A549 (cell line): ENCODE results near the gene RUFY1. TPM values are rescaled to one million over a fixed set of nuclear protein-coding genes. Genes with fewer than 3 reads are reported as not detected.
A peak's percentile ranks its signal among the peaks of the same experiment; 100 is the strongest.

Source experiments
- ATAC-seq, 2 experiments: fragments of 200-7000 bp in 1 of 2; fragments of >200 bp in 1 of 2; cut with Nextera tagmentation in 1 of 2; cut with Tn5 transposase in 1 of 2; 3 replicates each; pipeline versions ENCODE4 v1.8.0 to v1.9.1; 2018 to 2020; ENCODE audit warnings: mild to moderate bottlenecking in 1 of 2, moderate library complexity in 1 of 2
- CTCF ChIA-PET: fragments of 300-600 bp; sonication (Branson Sonifier 250); formaldehyde crosslinking; extraction: SDS; loops from one replicate; lab custom pipeline; 2021; ENCODE audit warnings: antibody characterized with exemption, inconsistent platforms; lab: Yijun Ruan, JAX
- POLR2A ChIA-PET: fragments of 350-600 bp; formaldehyde crosslinking; extraction: SDS; loops from one replicate; lab custom pipeline; 2021; ENCODE audit warnings: antibody characterized with exemption, inconsistent platforms; lab: Yijun Ruan, JAX
- DNase-seq, 2 experiments: peaks; one replicate each; pipeline versions ENCODE4 v3.0.0 to v3.0.0-alpha.2; 2011 to 2016; ENCODE audit warnings: low read depth in 1 of 2, low spot score in 1 of 2
- FAIRE-seq: peaks from 2 replicates; lab custom pipeline; 2011; peaks lifted over from hg19 to GRCh38; lab: Jason Lieb, UNC
- H3K27ac ChIP-seq, 2 experiments: fragments of >200 bp; sonication (Bioruptor Twin); formaldehyde crosslinking; 3 replicates each; pipeline ENCODE4 v1.5.1; 2016 to 2017
- H3K4me1 ChIP-seq: fragments of >200 bp; sonication (Bioruptor Twin); formaldehyde crosslinking; 3 replicates; pipeline ENCODE4 v1.6.1; 2016
- H3K4me2 ChIP-seq: fragments of >200 bp; sonication (Bioruptor Twin); formaldehyde crosslinking; 3 replicates; pipeline ENCODE4 v1.6.1; 2016
- H3K4me3 ChIP-seq: fragments of >200 bp; sonication (Bioruptor Twin); formaldehyde crosslinking; 3 replicates; pipeline ENCODE4 v1.5.1; 2016
- H3K9me3 ChIP-seq: fragments of >200 bp; sonication (Bioruptor Twin); formaldehyde crosslinking; 3 replicates; pipeline ENCODE4 v1.6.1; 2016
- ATOH8 ChIP-seq: fragments of 250-450 bp; sonication (Bioruptor Pico); IDR thresholded peaks from 2 replicates; pipeline ENCODE4 v1.5.0; 2020; ENCODE audit warnings: low read depth, mild to moderate bottlenecking, moderate library complexity
- BCL3 ChIP-seq: fragments of >200 bp; sonication (Bioruptor Twin); formaldehyde crosslinking; IDR thresholded peaks from 3 replicates; pipeline ENCODE4 v1.6.1; 2016
- BHLHE40 ChIP-seq: IDR thresholded peaks from 2 replicates; pipeline ENCODE4 v1.6.1; 2012; ENCODE audit warnings: low read depth, low read length, inconsistent platforms
- CBX2 ChIP-seq: fragments of 200-600 bp; sonication (generic); IDR thresholded peaks from 2 replicates; pipeline ENCODE4 v1.6.1; 2016; ENCODE audit warnings: low read depth, mild to moderate bottlenecking, borderline replicate concordance
- CBX8 ChIP-seq: fragments of 200-600 bp; sonication (generic); IDR thresholded peaks from 2 replicates; pipeline ENCODE4 v1.6.1; 2016
- CHD4 ChIP-seq: fragments of 200-600 bp; sonication (generic); IDR thresholded peaks from 2 replicates; pipeline ENCODE4 v1.6.1; 2016; ENCODE audit warnings: antibody characterized with exemption, mild to moderate bottlenecking, borderline replicate concordance
- CTCF ChIP-seq: fragments of >200 bp; sonication (Bioruptor Twin); formaldehyde crosslinking; IDR thresholded peaks from 3 replicates; pipeline ENCODE4 v1.5.1; 2016
- EHMT2 ChIP-seq: fragments of 200-600 bp; sonication (generic); IDR thresholded peaks from 2 replicates; pipeline ENCODE4 v1.6.1; 2016; ENCODE audit warnings: antibody characterized with exemption, low read depth, mild to moderate bottlenecking, moderate library complexity
- ELK1 ChIP-seq: fragments of 150-350 bp; IDR thresholded peaks from 2 replicates; pipeline ENCODE4 v1.6.1; 2014; ENCODE audit warnings: low read depth, mild to moderate bottlenecking, low read length
- FOXS1 ChIP-seq: fragments of 250-450 bp; sonication (Bioruptor Pico); IDR thresholded peaks from 2 replicates; pipeline ENCODE4 v1.5.0; 2020; ENCODE audit warnings: mild to moderate bottlenecking, moderate library complexity
- GATA3 ChIP-seq: IDR thresholded peaks from 2 replicates; pipeline ENCODE4 v1.6.1; 2012; ENCODE audit warnings: borderline replicate concordance
- HDAC2 ChIP-seq: fragments of 200-600 bp; sonication (generic); IDR thresholded peaks from 2 replicates; pipeline ENCODE4 v1.6.1; 2016
- HES2 ChIP-seq: fragments of >200 bp; sonication (Bioruptor Twin); formaldehyde crosslinking; IDR thresholded peaks from 2 replicates; pipeline ENCODE4 v1.6.1; 2016
- HOXA7 ChIP-seq: fragments of 250-450 bp; sonication (Bioruptor Pico); IDR thresholded peaks from 2 replicates; pipeline ENCODE4 v1.5.0; 2020; ENCODE audit warnings: mild to moderate bottlenecking, moderate library complexity
- HOXB13 ChIP-seq: fragments of 250-450 bp; sonication (Bioruptor Pico); IDR thresholded peaks from 2 replicates; pipeline ENCODE4 v1.5.0; 2020; ENCODE audit warnings: low read depth, mild to moderate bottlenecking, moderate library complexity
- HOXB5 ChIP-seq: fragments of 250-450 bp; sonication (Bioruptor Pico); IDR thresholded peaks from 2 replicates; pipeline ENCODE4 v1.5.0; 2020; ENCODE audit warnings: mild to moderate bottlenecking, moderate library complexity
- JUN ChIP-seq, 2 experiments: fragments of >200 bp; sonication (Bioruptor Twin); formaldehyde crosslinking; IDR thresholded peaks; 2 replicates in 1 of 2; 3 replicates in 1 of 2; pipeline ENCODE4 v1.6.1; 2016 to 2017
- JUNB ChIP-seq: fragments of >200 bp; sonication (Bioruptor Twin); formaldehyde crosslinking; IDR thresholded peaks from 2 replicates; pipeline ENCODE4 v1.6.1; 2016
- MAFK ChIP-seq: fragments of 450-650 bp; IDR thresholded peaks from 2 replicates; pipeline ENCODE4 v1.6.1; 2014; ENCODE audit not compliant: partially characterized antibody
- MAX ChIP-seq: IDR thresholded peaks from 2 replicates; pipeline ENCODE4 v1.6.1; 2012
- MAZ ChIP-seq: fragments of 150-350 bp; IDR thresholded peaks from 2 replicates; pipeline ENCODE4 v1.6.1; 2014; ENCODE audit warnings: antibody characterized with exemption, low read depth, low read length, borderline replicate concordance
- NFE2L2 ChIP-seq: fragments of 150-350 bp; conservative IDR thresholded peaks from 2 replicates; pipeline ENCODE4 v1.6.1; 2014; ENCODE audit warnings: low read length
- NR3C1 ChIP-seq: fragments of >200 bp; sonication (Bioruptor Twin); formaldehyde crosslinking; IDR thresholded peaks from 3 replicates; pipeline ENCODE4 v1.6.1; 2017
- PBX3 ChIP-seq: IDR thresholded peaks from 2 replicates; pipeline ENCODE4 v1.6.1; 2012
- POLR2AphosphoS2 ChIP-seq: conservative IDR thresholded peaks from 2 replicates; pipeline ENCODE4 v1.6.1; 2012; ENCODE audit warnings: low read length, improper control_type of control experiment, inconsistent platforms
- RAD21 ChIP-seq, 2 experiments: fragments of >200 bp in 1 of 2; sonication (Bioruptor Twin) in 1 of 2; formaldehyde crosslinking in 1 of 2; IDR thresholded peaks in 1 of 2; conservative IDR thresholded peaks in 1 of 2; 2 replicates in 1 of 2; 3 replicates in 1 of 2; pipeline ENCODE4 v1.6.1; 2012 to 2018; ENCODE audit warnings: inconsistent platforms in 1 of 2
- RFX5 ChIP-seq: fragments of 450-650 bp; IDR thresholded peaks from 2 replicates; pipeline ENCODE4 v1.7.1; 2014; ENCODE audit warnings: antibody characterized with exemption, mild to moderate bottlenecking, moderate library complexity
- RNF2 ChIP-seq: fragments of 200-600 bp; sonication (generic); IDR thresholded peaks from 2 replicates; pipeline ENCODE4 v1.6.1; 2016; ENCODE audit warnings: low read depth, mild to moderate bottlenecking, antibody characterized with exemption, moderate library complexity, borderline replicate concordance
- SREBF2 ChIP-seq: fragments of 450-650 bp; IDR thresholded peaks from 2 replicates; pipeline ENCODE4 v1.6.1; 2014; ENCODE audit warnings: mild to moderate bottlenecking, moderate library complexity
- ZC3H11A ChIP-seq: fragments of 450-650 bp; IDR thresholded peaks from 2 replicates; pipeline ENCODE4 v1.6.1; 2014; ENCODE audit warnings: antibody characterized with exemption, mild to moderate bottlenecking
- ZFP36 ChIP-seq: fragments of 450-650 bp; IDR thresholded peaks from 2 replicates; pipeline ENCODE4 v1.6.1; 2014; ENCODE audit warnings: borderline replicate concordance; ENCODE audit not compliant: partially characterized antibody
- WGBS: methylation state at CpG from one replicate; pipeline ENCODE4 v1.1.6; 2017; ENCODE audit errors: missing lambda C conversion rate; 5-methylcytosine and 5-hydroxymethylcytosine counted together
- polyA plus RNA-seq, 4 experiments: library from polyadenylated mRNA; depleted of rRNA in 3 of 4; stranded (reverse); fragments of >200 nt; fragmentation: RNase III in 1 of 4; extraction: RNeasy Plus Mini Kit Qiagen cat#74134 plus additional on column Dnase treatment in 1 of 4; gene quantifications; 2 replicates in 3 of 4; 3 replicates in 1 of 4; pipeline ENCODE4 v1.2.3, GENCODE V29; 2011 to 2017

Gene RUFY1
- polyA plus RNA-seq, 2 of the 4 experiments (the other 2 are of a cell fraction) = 33.7 to 39.5 TPM

- Histone ChIP-seq H3K27ac (no peak overlapping the region), H3K4me3 (no peak overlapping the region), H3K9me3 (no peaks in the 10 kb centered on the region), H3K4me1 (no peaks in the 10 kb centered on the region), H3K4me2 (no peak overlapping the region)
- CTCF ChIA-PET = interaction anchor here (0.8 kb wide), 1 partner anchor 36 kb away, joined by 3 read pairs; no protein-coding TSS in a partner anchor
- POLR2A ChIA-PET = interaction anchor here (1.0 kb wide), 1 partner anchor 38 kb away, joined by 4 read pairs; the partner anchor contains the start of gene HNRNPH1
- ATAC-seq (peak in 1 of 2 experiments; percentile 37; a peak in 2 of 6 replicates), DNase-seq (no peak), FAIRE-seq (no peak)
- WGBS = 91% methylated on average over 9 of the region's 9 CpGs
- TF ChIP-seq HOXB13 (CRISPR knock-in tag) (no peak), NR3C1 (no peak), HDAC2 (no peak), ATOH8 (CRISPR knock-in tag) (no peak), POLR2AphosphoS2 (no peak), HES2 (no peak), NFE2L2 (no peak), EHMT2 (no peak), MAX (no peak), GATA3 (no peak), JUNB (no peak), CBX2 (no peak), RAD21 (conservative IDR thresholded peaks at IDR 0.05 in 1 of 2, IDR thresholded peaks at IDR 0.05 in 1 of 2) (no peak), RNF2 (no peak), ZC3H11A (no peak), JUN (IDR thresholded peaks at IDR 0.05) (no peak), RFX5 (no peak), CBX8 (no peak)
Measured at GRCh38 chr5:179585941-179586401, 35.6 kb downstream of the RUFY1 start.

- Histone ChIP-seq H3K4me3 (no peak overlapping the region), H3K9me3 (no peaks in the 10 kb centered on the region), H3K4me2 (no peak overlapping the region), H3K4me1 (no peaks in the 10 kb centered on the region), H3K27ac (no peak overlapping the region)
- ChIA-PET CTCF (interaction anchor here (1.5 to 1.6 kb wide), 2 partner anchors 19 to 180 kb away, joined by 3 to 4 read pairs; no protein-coding TSS in a partner anchor), POLR2A (no interaction called here)
- FAIRE-seq = no peak
- no peak for DNase-seq
- WGBS = 95% methylated on average over 3 of the region's 3 CpGs
- ATAC-seq = no peak; a peak in 1 of 6 replicates
- no peak for TF ChIP-seq BCL3
- no peak for TF ChIP-seq HOXA7 (CRISPR knock-in tag)
- no peak for TF ChIP-seq FOXS1 (CRISPR knock-in tag)
- TF ChIP-seq MAZ = no peak
- no peak for TF ChIP-seq CHD4
- no peak for TF ChIP-seq ELK1
- TF ChIP-seq HOXB5 = no peak
- no peak for TF ChIP-seq CTCF
- no peak for TF ChIP-seq BHLHE40
- no peak for TF ChIP-seq MAFK
- no peak for TF ChIP-seq SREBF2
- TF ChIP-seq PBX3 = no peak
- no peak for TF ChIP-seq ZFP36
Measured at GRCh38 chr5:179588166-179588565, 37.8 kb downstream of the RUFY1 start.
